CD4-positive, alpha-beta T cell treated with Interferon alpha-2 for 1 hour (primary cell): ENCODE results near the gene MCTP1.

Experiments used
- DNase-seq, 2 donors: peaks; one replicate each; pipeline ENCODE4 v3.0.0-alpha.2; 2020 to 2022

Gene MCTP1

GRCh38 chr5:94793816-94794198 lies 491.1 kb downstream of the MCTP1 start:
- peak in 1 of 2 donors; percentile 12 for DNase-seq

- DNase-seq: peak in 1 of 2 donors; percentile 68
Measured at GRCh38 chr5:94793113-94793815, 491.6 kb downstream of the MCTP1 start.

GRCh38 chr5:94791829-94792228 lies 493.1 kb downstream of the MCTP1 start:
- DNase-seq: no peak

- no peak for DNase-seq
Measured at GRCh38 chr5:94788527-94788926, 496.4 kb downstream of the MCTP1 start.

- no peak for DNase-seq
Measured at GRCh38 chr5:94784536-94785505, 500.1 kb downstream of the MCTP1 start.

- no peak for DNase-seq
Measured at GRCh38 chr5:94782383-94782782, 502.5 kb downstream of the MCTP1 start.

GRCh38 chr5:94779684-94780083 lies 505.2 kb downstream of the MCTP1 start:
- DNase-seq: no peak

GRCh38 chr5:94778732-94779131 lies 506.2 kb downstream of the MCTP1 start:
- DNase-seq: no peak

GRCh38 chr5:94778299-94778698 lies 506.6 kb downstream of the MCTP1 start:
- no peak for DNase-seq

GRCh38 chr5:94777056-94777880 lies 507.6 kb downstream of the MCTP1 start:
- no peak for DNase-seq

- no peak for DNase-seq
Measured at GRCh38 chr5:94776167-94776566, 508.7 kb downstream of the MCTP1 start.

GRCh38 chr5:94775088-94775487 lies 509.8 kb downstream of the MCTP1 start:
- DNase-seq: no peak

GRCh38 chr5:94771742-94772141 lies 513.2 kb downstream of the MCTP1 start:
- DNase-seq: no peak

- DNase-seq: no peak
Measured at GRCh38 chr5:94769996-94770395, 514.9 kb downstream of the MCTP1 start.

GRCh38 chr5:94761786-94762185 lies 523.1 kb downstream of the MCTP1 start:
- DNase-seq: no peak

GRCh38 chr5:94761055-94761454 lies 523.8 kb downstream of the MCTP1 start:
- no peak for DNase-seq

- no peak for DNase-seq
Measured at GRCh38 chr5:94759961-94760360, 524.9 kb downstream of the MCTP1 start.

- DNase-seq: no peak
Measured at GRCh38 chr5:94759022-94759421, 525.9 kb downstream of the MCTP1 start.

- DNase-seq: no peak
Measured at GRCh38 chr5:94754824-94755223, 530.1 kb downstream of the MCTP1 start.

- DNase-seq: no peak
Measured at GRCh38 chr5:94751460-94751859, 533.4 kb downstream of the MCTP1 start.

- DNase-seq: no peak
Measured at GRCh38 chr5:94750681-94751080, 534.2 kb downstream of the MCTP1 start.

GRCh38 chr5:94749042-94749441 lies 535.9 kb downstream of the MCTP1 start:
- DNase-seq: no peak

GRCh38 chr5:94748212-94748611 lies 536.7 kb downstream of the MCTP1 start:
- DNase-seq: no peak
